Ovary (tissue), 3 donors: Measurements from ENCODE around the gene MYOC.

Source experiments
- EP300 ChIP-seq: sonication (generic); formaldehyde crosslinking; IDR thresholded peaks from one replicate; pipeline ENCODE4 v1.6.1; 2017; ENCODE audit warnings: antibody characterized with exemption
- POLR2A ChIP-seq: fragments of 450-650 bp; IDR thresholded peaks from one replicate; pipeline ENCODE4 v1.6.1; 2017; ENCODE audit warnings: antibody characterized with exemption, mild to moderate bottlenecking, moderate library complexity
- TF ChIP-seq, protein P1 (sequence below), 3 donors: fragments of 450-650 bp in 2 of 3; fragments of 200-600 bp in 1 of 3; IDR thresholded peaks; one replicate each; pipeline versions ENCODE4 v1.5.1 to v1.8.0; 2016 to 2022; ENCODE audit warnings: antibody characterized with exemption in 3 of 3, mild to moderate bottlenecking in 1 of 3
- donor health status: DM: no; HTN: no; CAD: no.

DNA sequence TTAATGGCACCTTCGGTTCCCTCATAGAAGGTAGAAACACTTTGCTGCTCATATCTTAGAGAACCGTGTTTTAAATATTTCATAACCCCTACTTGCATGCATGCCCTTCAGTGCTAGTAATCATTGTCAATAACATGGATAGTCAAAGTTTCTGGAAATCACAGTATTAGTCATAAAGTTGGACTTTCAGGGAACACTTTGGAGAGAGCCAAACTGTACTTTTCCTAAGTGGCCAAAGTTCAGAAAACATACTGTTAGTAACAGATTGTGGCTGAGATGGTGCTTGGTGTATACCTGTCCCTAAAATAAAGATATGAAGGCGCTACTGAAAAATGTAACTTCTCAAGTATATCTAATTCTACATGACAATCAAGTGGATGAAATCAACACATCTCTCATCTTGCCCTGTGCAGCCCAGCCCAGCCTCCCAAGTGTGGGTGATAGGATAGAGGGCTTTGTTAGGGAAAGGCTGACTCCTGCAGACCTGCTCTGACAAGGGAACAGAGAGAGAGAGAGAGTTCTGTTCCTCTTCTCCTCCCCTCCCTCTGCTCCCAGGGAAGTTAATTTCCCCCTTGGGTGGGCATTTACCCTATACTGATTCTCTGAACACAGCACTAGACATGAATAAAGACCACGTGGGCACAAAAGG is 14.4 kb downstream of the MYOC start:
- no peak for TF ChIP-seq POLR2A
- TF ChIP-seq, protein P1, sequence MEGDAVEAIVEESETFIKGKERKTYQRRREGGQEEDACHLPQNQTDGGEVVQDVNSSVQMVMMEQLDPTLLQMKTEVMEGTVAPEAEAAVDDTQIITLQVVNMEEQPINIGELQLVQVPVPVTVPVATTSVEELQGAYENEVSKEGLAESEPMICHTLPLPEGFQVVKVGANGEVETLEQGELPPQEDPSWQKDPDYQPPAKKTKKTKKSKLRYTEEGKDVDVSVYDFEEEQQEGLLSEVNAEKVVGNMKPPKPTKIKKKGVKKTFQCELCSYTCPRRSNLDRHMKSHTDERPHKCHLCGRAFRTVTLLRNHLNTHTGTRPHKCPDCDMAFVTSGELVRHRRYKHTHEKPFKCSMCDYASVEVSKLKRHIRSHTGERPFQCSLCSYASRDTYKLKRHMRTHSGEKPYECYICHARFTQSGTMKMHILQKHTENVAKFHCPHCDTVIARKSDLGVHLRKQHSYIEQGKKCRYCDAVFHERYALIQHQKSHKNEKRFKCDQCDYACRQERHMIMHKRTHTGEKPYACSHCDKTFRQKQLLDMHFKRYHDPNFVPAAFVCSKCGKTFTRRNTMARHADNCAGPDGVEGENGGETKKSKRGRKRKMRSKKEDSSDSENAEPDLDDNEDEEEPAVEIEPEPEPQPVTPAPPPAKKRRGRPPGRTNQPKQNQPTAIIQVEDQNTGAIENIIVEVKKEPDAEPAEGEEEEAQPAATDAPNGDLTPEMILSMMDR (IDR thresholded peaks at IDR 0.05), result no peak
- no peak for TF ChIP-seq EP300
